IPS DF 4.7 (cell line): ENCODE results near the gene SLC35D1.
A peak's percentile ranks its signal among the peaks of the same experiment; 100 is the strongest.
"Not testable (repeated sequence)": the region's sequence is repeated elsewhere in the genome, so short reads cannot be mapped to it uniquely, and the experiment has no call there.

Experiments
- DNase-seq: peaks from one replicate; pipeline ENCODE4 v3.0.0-alpha.2; 2013; ENCODE audit warnings: low spot score; ENCODE audit errors: extremely low read depth

Gene SLC35D1

GRCh38 chr1:67053785-67054772 is at the start of gene SLC35D1:
Gene SLC35D1, minus strand, starts transcription at chr1:67054148. Its CDS starts 135 bp downstream, at chr1:67054013.
- no peak for DNase-seq

GRCh38 chr1:67103548-67103947 is 49.6 kb upstream of the SLC35D1 start:
- no peak for DNase-seq

GRCh38 chr1:67100833-67101232 is 46.9 kb upstream of the SLC35D1 start:
- DNase-seq, result no peak

- peak; percentile 58 for DNase-seq
Measured at GRCh38 chr1:67097305-67097704, 43.4 kb upstream of the SLC35D1 start.

- DNase-seq, result no peak
Measured at GRCh38 chr1:67094191-67094590, 40.2 kb upstream of the SLC35D1 start.

GRCh38 chr1:67089685-67090208 is 35.8 kb upstream of the SLC35D1 start:
- no peak for DNase-seq

GRCh38 chr1:67088440-67088839 is 34.5 kb upstream of the SLC35D1 start:
- DNase-seq, result no peak

- no peak for DNase-seq
Measured at GRCh38 chr1:67085326-67085725, 31.4 kb upstream of the SLC35D1 start.

GRCh38 chr1:67084765-67085318 is 30.9 kb upstream of the SLC35D1 start:
- no peak for DNase-seq

- no peak for DNase-seq
Measured at GRCh38 chr1:67078291-67078690, 24.3 kb upstream of the SLC35D1 start.

GRCh38 chr1:67077593-67077992 is 23.6 kb upstream of the SLC35D1 start:
- DNase-seq, result no peak

- no peak for DNase-seq
Measured at GRCh38 chr1:67072749-67073148, 18.8 kb upstream of the SLC35D1 start.

GRCh38 chr1:67067655-67068054 is 13.7 kb upstream of the SLC35D1 start:
- DNase-seq, result not testable (repeated sequence)

- no peak for DNase-seq
Measured at GRCh38 chr1:67062412-67062811, 8.5 kb upstream of the SLC35D1 start.

- DNase-seq, result no peak
Measured at GRCh38 chr1:67061266-67061665, 7.3 kb upstream of the SLC35D1 start.

- no peak for DNase-seq
Measured at GRCh38 chr1:67060811-67061218, 6.9 kb upstream of the SLC35D1 start.

GRCh38 chr1:67059346-67059745 is 5.4 kb upstream of the SLC35D1 start:
- DNase-seq, result no peak

- no peak for DNase-seq
Measured at GRCh38 chr1:67058761-67059160, 4.8 kb upstream of the SLC35D1 start.

- DNase-seq, result no peak
Measured at GRCh38 chr1:67058242-67058641, 4.3 kb upstream of the SLC35D1 start.

- DNase-seq, result no peak
Measured at GRCh38 chr1:67053535-67053784, 488 bp downstream of the SLC35D1 start.

GRCh38 chr1:67052741-67053534 is 1.0 kb downstream of the SLC35D1 start:
- no peak for DNase-seq

GRCh38 chr1:67051196-67051595 is 2.8 kb downstream of the SLC35D1 start:
- no peak for DNase-seq
